Ascending aorta (tissue), 2 donors: ENCODE results near the gene TDRD9. TPM values are rescaled to one million over a fixed set of nuclear protein-coding genes. Genes with fewer than 3 reads are reported as not detected.

Experiments
- DNase-seq, 2 donors: peaks; one replicate each; pipeline ENCODE4 v3.0.0-alpha.2; 2019; ENCODE audit warnings: low spot score in 2 of 2
- H3K27ac ChIP-seq, 2 donors: fragments of 200-600 bp; sonication (generic); one replicate each; pipeline ENCODE4 v1.5.1; 2016 to 2017; ENCODE audit warnings: mild to moderate bottlenecking in 1 of 2
- H3K27me3 ChIP-seq: fragments of 200-600 bp; sonication (generic); one replicate; pipeline ENCODE4 v1.5.1; 2017
- H3K36me3 ChIP-seq, 2 donors: fragments of 200-600 bp; sonication (generic); one replicate each; pipeline ENCODE4 v1.5.1; 2016
- H3K4me1 ChIP-seq, 2 donors: fragments of 200-600 bp; sonication (generic); one replicate each; pipeline ENCODE4 v1.5.1; 2016 to 2017; ENCODE audit warnings: mild to moderate bottlenecking in 1 of 2
- H3K4me3 ChIP-seq, 2 donors: fragments of 200-600 bp; sonication (generic); one replicate each; pipeline ENCODE4 v1.5.1; 2016 to 2017; ENCODE audit warnings: mild to moderate bottlenecking in 1 of 2
- H3K9me3 ChIP-seq, 2 donors: fragments of 200-600 bp; sonication (generic); one replicate each; pipeline ENCODE4 v1.5.1; 2016
- CTCF ChIP-seq, 3 experiments: fragments of 200-600 bp in 2 of 3; fragments of 450-650 bp in 1 of 3; sonication (generic) in 2 of 3; IDR thresholded peaks; one replicate each; pipeline ENCODE4 v1.5.1; 2016 to 2019; ENCODE audit warnings: antibody characterized with exemption in 3 of 3, mild to moderate bottlenecking in 1 of 3, moderate library complexity in 1 of 3
- intact Hi-C: fragments of 100-400 bp; cut with DNase I; formaldehyde crosslinking; loops from one replicate; pipeline ENCODE4 v1.15.1; 2023
- total RNA-seq: library from RNA; depleted of rRNA; stranded (reverse); fragments of >200 nt; gene quantifications from one replicate; pipeline ENCODE4 v1.1.0, GENCODE V29; 2016

Gene TDRD9
- total RNA-seq, 1 donor from 2014 or later = 1.4 TPM

GRCh38 chr14:104094056-104094708 lies 165.9 kb downstream of the TDRD9 start:
- intact Hi-C loops = no loop called here
- no peaks in the 10 kb centered on the region for H3K27me3 ChIP-seq
- no peaks in the 10 kb centered on the region for H3K36me3 ChIP-seq
- no peaks in the 10 kb centered on the region for H3K4me1 ChIP-seq
- H3K9me3 ChIP-seq = no peaks in the 10 kb centered on the region
- DNase-seq = no peak
- H3K4me3 ChIP-seq = no peak overlapping the region
- TF ChIP-seq CTCF (IDR thresholded peaks at IDR 0.05) = no peak
- no peak overlapping the region for H3K27ac ChIP-seq

DNA sequence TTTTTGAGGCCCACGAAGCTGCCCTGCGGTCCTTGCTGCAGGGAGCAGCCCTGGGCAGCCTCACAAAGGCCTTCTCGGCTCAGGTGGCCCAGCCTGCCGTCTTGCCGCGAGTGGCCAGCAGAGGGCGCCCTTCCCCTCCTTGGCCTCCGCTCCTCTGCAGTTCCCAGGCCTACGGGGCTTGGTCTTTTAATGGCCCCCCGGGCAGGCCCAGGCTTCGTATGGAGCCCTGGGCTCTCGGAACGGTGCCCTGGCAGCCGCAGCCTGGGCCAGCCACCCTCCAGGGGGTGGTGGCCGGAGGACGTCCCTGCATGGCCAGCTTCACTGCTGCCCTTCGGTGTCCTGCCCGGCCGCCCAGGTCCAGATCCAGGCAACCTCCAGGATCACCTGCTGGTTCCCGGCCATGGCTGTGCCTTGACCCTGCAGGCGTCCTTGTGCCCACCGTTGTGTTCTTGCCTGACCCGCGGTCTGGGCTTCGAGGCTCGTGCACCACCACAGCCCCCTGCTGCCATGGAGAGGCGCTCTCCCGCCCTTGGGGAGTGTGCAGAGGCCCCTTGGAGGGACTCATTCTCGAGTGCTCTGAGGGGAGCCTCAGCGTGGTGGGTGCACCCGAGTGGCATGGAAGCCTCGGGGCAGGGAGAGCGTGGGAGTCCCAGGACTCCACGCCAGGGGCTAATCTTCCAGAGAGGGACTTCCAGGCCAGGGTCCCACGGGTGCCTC lies 166.6 kb downstream of the TDRD9 start:
- Histone ChIP-seq H3K4me3 (no peak overlapping the region), H3K36me3 (no peaks in the 10 kb centered on the region), H3K27me3 (no peaks in the 10 kb centered on the region), H3K9me3 (no peaks in the 10 kb centered on the region), H3K4me1 (no peaks in the 10 kb centered on the region), H3K27ac (no peak overlapping the region)
- no peak for DNase-seq
- intact Hi-C loops = no loop called here
- TF ChIP-seq CTCF (IDR thresholded peaks at IDR 0.05) = peak; percentile 15 to 72 (median 59)

- no peaks in the 10 kb centered on the region for H3K9me3 ChIP-seq
- H3K4me1 ChIP-seq = no peaks in the 10 kb centered on the region
- H3K36me3 ChIP-seq = no peaks in the 10 kb centered on the region
- no peak overlapping the region for H3K27ac ChIP-seq
- intact Hi-C loops = no loop called here
- TF ChIP-seq CTCF (IDR thresholded peaks at IDR 0.05) = no peak
- H3K27me3 ChIP-seq = no peaks in the 10 kb centered on the region
- DNase-seq = no peak
- H3K4me3 ChIP-seq = no peak overlapping the region
Observed at GRCh38 chr14:104095426-104096310, 167.4 kb downstream of the TDRD9 start.

GRCh38 chr14:104096318-104096717 lies 168.1 kb downstream of the TDRD9 start:
- no peaks in the 10 kb centered on the region for H3K36me3 ChIP-seq
- TF ChIP-seq CTCF (IDR thresholded peaks at IDR 0.05) = no peak
- no peaks in the 10 kb centered on the region for H3K27me3 ChIP-seq
- H3K9me3 ChIP-seq = no peaks in the 10 kb centered on the region
- H3K4me3 ChIP-seq = no peak overlapping the region
- intact Hi-C loops = no loop called here
- no peak for DNase-seq
- no peaks in the 10 kb centered on the region for H3K4me1 ChIP-seq
- H3K27ac ChIP-seq = no peak overlapping the region

DNA sequence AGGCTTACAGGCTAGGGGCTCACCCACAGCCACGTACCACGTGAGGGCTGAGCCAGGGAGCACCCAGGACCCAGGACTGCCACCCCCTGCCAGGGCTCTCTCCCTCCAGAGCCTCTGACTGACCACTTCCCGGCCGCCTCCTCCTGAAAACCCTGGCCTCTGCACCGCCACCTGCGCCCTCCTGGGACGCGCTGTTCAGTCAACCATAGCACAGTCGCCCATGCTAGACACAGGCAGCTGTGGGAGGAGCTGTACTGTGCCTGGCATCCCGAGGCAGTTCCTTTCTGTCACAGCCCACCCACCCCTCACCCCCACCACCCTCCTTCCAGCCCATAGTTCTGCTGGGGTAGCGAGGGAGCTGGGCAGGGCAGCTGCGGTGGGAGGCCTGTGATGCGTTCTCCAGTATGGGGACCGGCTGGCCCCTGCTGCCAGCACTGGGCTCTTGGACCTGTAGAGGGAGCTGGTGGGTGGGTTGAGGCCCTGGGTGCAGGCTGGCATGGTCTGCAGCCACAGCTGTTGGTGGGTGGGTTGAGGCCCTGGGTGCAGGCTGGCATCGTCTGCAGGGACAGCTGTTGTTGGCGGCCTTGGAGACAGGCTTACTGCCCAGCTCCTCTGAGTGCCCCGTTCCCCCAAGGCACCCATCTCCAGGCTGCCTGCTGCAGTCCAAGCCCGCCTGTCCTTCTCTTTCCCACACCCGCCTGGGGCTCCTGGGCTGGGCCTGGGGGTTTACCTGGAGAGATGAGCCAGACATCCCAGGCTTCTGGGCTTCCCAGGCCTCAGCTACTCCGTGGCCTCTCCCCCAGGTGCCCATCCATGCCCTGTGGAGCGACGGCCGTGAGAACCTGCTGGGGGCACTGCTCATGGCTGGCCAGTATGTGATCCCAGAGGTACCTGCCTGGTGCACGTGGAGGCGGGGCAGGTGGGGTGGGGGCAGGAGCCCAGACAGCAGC lies 168.8 kb downstream of the TDRD9 start:
- intact Hi-C loops = no loop called here
- no peak for DNase-seq

More for the DNA sequence above, 168.8 kb downstream of the TDRD9 start:
- H3K36me3 ChIP-seq = no peaks in the 10 kb centered on the region
- no peak overlapping the region for H3K27ac ChIP-seq
- H3K4me3 ChIP-seq = no peak overlapping the region
- no peak for TF ChIP-seq CTCF (IDR thresholded peaks at IDR 0.05)
- H3K9me3 ChIP-seq = no peaks in the 10 kb centered on the region
- no peaks in the 10 kb centered on the region for H3K4me1 ChIP-seq
- no peaks in the 10 kb centered on the region for H3K27me3 ChIP-seq
